ENCODE measurements around the gene GLCE.

Gene GLCE

GRCh38 chr15:69210574-69210973, 50.1 kb downstream of the GLCE start:
- no peak for DNase-seq (ENCODE audit: insufficient read length, low spot score)
- no peak for FAIRE-seq

GRCh38 chr15:69213786-69214185, 53.4 kb downstream of the GLCE start:
- no peak for TF ChIP-seq POU2F2 (IDR thresholded peaks at IDR 0.05; ENCODE audit: low read depth, low read length)
- TF ChIP-seq POLR2AphosphoS5 (IDR thresholded peaks at IDR 0.05; ENCODE audit: low read depth, low read length) = no peak
- TF ChIP-seq TAF1 (IDR thresholded peaks at IDR 0.05; ENCODE audit: low read depth, low read length) = no peak
- TF ChIP-seq SPI1 (IDR thresholded peaks at IDR 0.05; ENCODE audit: low read depth, low read length) = no peak
- TF ChIP-seq PAX5 (IDR thresholded peaks at IDR 0.05; ENCODE audit: insufficient read depth, low read length, severe bottlenecking) = no peak
- no peak for TF ChIP-seq POLR2A (IDR thresholded peaks at IDR 0.05; ENCODE audit: low read depth, low read length)
- no peak for FAIRE-seq
- no peak for DNase-seq (ENCODE audit: insufficient read length, low spot score)

More at GRCh38 chr15:69210574-69210973, 50.1 kb downstream of the GLCE start:
- TF ChIP-seq POLR2A (IDR thresholded peaks at IDR 0.05; ENCODE audit: low read depth, low read length) (no peak), POLR2AphosphoS5 (IDR thresholded peaks at IDR 0.05; ENCODE audit: low read depth, low read length) (no peak), PAX5 (IDR thresholded peaks at IDR 0.05; ENCODE audit: insufficient read depth, low read length, severe bottlenecking) (no peak), TAF1 (IDR thresholded peaks at IDR 0.05; ENCODE audit: low read depth, low read length) (no peak), POU2F2 (IDR thresholded peaks at IDR 0.05; ENCODE audit: low read depth, low read length) (no peak), SPI1 (IDR thresholded peaks at IDR 0.05; ENCODE audit: low read depth, low read length) (no peak)

GRCh38 chr15:69215314-69216035, 55.0 kb downstream of the GLCE start:
- no peak for TF ChIP-seq SPI1 (IDR thresholded peaks at IDR 0.05; ENCODE audit: low read depth, low read length)
- no peak for TF ChIP-seq POLR2A (IDR thresholded peaks at IDR 0.05; ENCODE audit: low read depth, low read length)
- no peak for TF ChIP-seq PAX5 (IDR thresholded peaks at IDR 0.05; ENCODE audit: insufficient read depth, low read length, severe bottlenecking)
- TF ChIP-seq POLR2AphosphoS5 (IDR thresholded peaks at IDR 0.05; ENCODE audit: low read depth, low read length) = no peak
- no peak for DNase-seq (ENCODE audit: insufficient read length, low spot score)
- FAIRE-seq = no peak

GRCh38 chr15:69217381-69217780, 56.9 kb downstream of the GLCE start:
- no peak for DNase-seq (ENCODE audit: insufficient read length, low spot score)
- TF ChIP-seq POLR2AphosphoS5 (IDR thresholded peaks at IDR 0.05; ENCODE audit: low read depth, low read length) = no peak
- TF ChIP-seq POLR2A (IDR thresholded peaks at IDR 0.05; ENCODE audit: low read depth, low read length) = no peak
- TF ChIP-seq POU2F2 (IDR thresholded peaks at IDR 0.05; ENCODE audit: low read depth, low read length) = no peak
- no peak for TF ChIP-seq SPI1 (IDR thresholded peaks at IDR 0.05; ENCODE audit: low read depth, low read length)
- TF ChIP-seq PAX5 (IDR thresholded peaks at IDR 0.05; ENCODE audit: insufficient read depth, low read length, severe bottlenecking) = no peak
- TF ChIP-seq TAF1 (IDR thresholded peaks at IDR 0.05; ENCODE audit: low read depth, low read length) = no peak
- no peak for FAIRE-seq

GRCh38 chr15:69219690-69220089, 59.3 kb downstream of the GLCE start:
- no peak for DNase-seq (ENCODE audit: insufficient read length, low spot score)
- no peak for FAIRE-seq
- TF ChIP-seq SPI1 (IDR thresholded peaks at IDR 0.05; ENCODE audit: low read depth, low read length) (no peak), TAF1 (IDR thresholded peaks at IDR 0.05; ENCODE audit: low read depth, low read length) (no peak), POLR2A (IDR thresholded peaks at IDR 0.05; ENCODE audit: low read depth, low read length) (no peak), PAX5 (IDR thresholded peaks at IDR 0.05; ENCODE audit: insufficient read depth, low read length, severe bottlenecking) (no peak), POLR2AphosphoS5 (IDR thresholded peaks at IDR 0.05; ENCODE audit: low read depth, low read length) (no peak), POU2F2 (IDR thresholded peaks at IDR 0.05; ENCODE audit: low read depth, low read length) (no peak)

GRCh38 chr15:69222002-69222474, 61.6 kb downstream of the GLCE start:
- FAIRE-seq (no peak), DNase-seq (ENCODE audit: insufficient read length, low spot score) (no peak)
- TF ChIP-seq POLR2AphosphoS5 (IDR thresholded peaks at IDR 0.05; ENCODE audit: low read depth, low read length) = no peak
- TF ChIP-seq PAX5 (IDR thresholded peaks at IDR 0.05; ENCODE audit: insufficient read depth, low read length, severe bottlenecking) = no peak
- no peak for TF ChIP-seq POU2F2 (IDR thresholded peaks at IDR 0.05; ENCODE audit: low read depth, low read length)
- no peak for TF ChIP-seq TAF1 (IDR thresholded peaks at IDR 0.05; ENCODE audit: low read depth, low read length)

- DNase-seq (ENCODE audit: insufficient read length, low spot score) (no peak), FAIRE-seq (no peak)
- TF ChIP-seq POLR2AphosphoS5 (IDR thresholded peaks at IDR 0.05; ENCODE audit: low read depth, low read length) (no peak), SPI1 (IDR thresholded peaks at IDR 0.05; ENCODE audit: low read depth, low read length) (no peak), POU2F2 (IDR thresholded peaks at IDR 0.05; ENCODE audit: low read depth, low read length) (no peak), POLR2A (IDR thresholded peaks at IDR 0.05; ENCODE audit: low read depth, low read length) (no peak), PAX5 (IDR thresholded peaks at IDR 0.05; ENCODE audit: insufficient read depth, low read length, severe bottlenecking) (no peak), TAF1 (IDR thresholded peaks at IDR 0.05; ENCODE audit: low read depth, low read length) (no peak)
Observed at GRCh38 chr15:69223083-69223813, 62.8 kb downstream of the GLCE start.

- FAIRE-seq = no peak
- DNase-seq (ENCODE audit: insufficient read length, low spot score) = no peak
- TF ChIP-seq POU2F2 (IDR thresholded peaks at IDR 0.05; ENCODE audit: low read depth, low read length) (no peak), POLR2AphosphoS5 (IDR thresholded peaks at IDR 0.05; ENCODE audit: low read depth, low read length) (no peak), SPI1 (IDR thresholded peaks at IDR 0.05; ENCODE audit: low read depth, low read length) (no peak), PAX5 (IDR thresholded peaks at IDR 0.05; ENCODE audit: insufficient read depth, low read length, severe bottlenecking) (no peak), POLR2A (IDR thresholded peaks at IDR 0.05; ENCODE audit: low read depth, low read length) (no peak), TAF1 (IDR thresholded peaks at IDR 0.05; ENCODE audit: low read depth, low read length) (no peak)
Observed at GRCh38 chr15:69224383-69224782, 63.9 kb downstream of the GLCE start.

- DNase-seq (ENCODE audit: insufficient read length, low spot score) = no peak
- no peak for FAIRE-seq
- TF ChIP-seq PAX5 (IDR thresholded peaks at IDR 0.05; ENCODE audit: insufficient read depth, low read length, severe bottlenecking) (no peak), POLR2A (IDR thresholded peaks at IDR 0.05; ENCODE audit: low read depth, low read length) (no peak), TAF1 (IDR thresholded peaks at IDR 0.05; ENCODE audit: low read depth, low read length) (no peak), POLR2AphosphoS5 (IDR thresholded peaks at IDR 0.05; ENCODE audit: low read depth, low read length) (no peak), POU2F2 (IDR thresholded peaks at IDR 0.05; ENCODE audit: low read depth, low read length) (no peak), SPI1 (IDR thresholded peaks at IDR 0.05; ENCODE audit: low read depth, low read length) (no peak)
Observed at GRCh38 chr15:69225355-69226022, 65.1 kb downstream of the GLCE start.
